K562 (cell line): ENCODE data around the gene NTN3. TPM values are rescaled to one million over a fixed set of nuclear protein-coding genes. Genes with fewer than 3 reads are reported as not detected.

Source experiments
- ATAC-seq: fragments of 200-7000 bp; cut with Tn5 transposase; 3 replicates; pipeline ENCODE4 v1.9.1; 2020; ENCODE audit warnings: moderate library complexity
- BruUV-seq: library from RNA; stranded (reverse); fragments of 400-500 nt; replicated peaks from 2 replicates; lab custom pipeline; 2021; lab: Mats Ljungman, UMichigan
- CTCF ChIA-PET: fragments of 300-600 bp; formaldehyde crosslinking; extraction: SDS; loops from one replicate; lab custom pipeline; 2021; ENCODE audit warnings: low intra/inter-chr PET ratio; lab: Yijun Ruan, JAX
- POLR2A ChIA-PET: fragments of 300-600, 350-650 bp; sonication (Branson Sonifier 250); formaldehyde crosslinking; extraction: SDS; loops from one replicate; lab custom pipeline; 2021; ENCODE audit warnings: antibody characterized with exemption, inconsistent platforms; lab: Yijun Ruan, JAX
- DNase-seq, 4 experiments: peaks; one replicate each; pipeline versions ENCODE4 v3.0.0 to v3.0.0-alpha.2; 2011 to 2018; ENCODE audit warnings: low spot score in 3 of 4, mixed read lengths in 3 of 4; ENCODE audit errors: extremely low read depth in 1 of 4
- FAIRE-seq: peaks from 2 replicates; lab custom pipeline; 2011; peaks lifted over from hg19 to GRCh38; lab: Jason Lieb, UNC
- H2AFZ ChIP-seq: 2 replicates; pipeline ENCODE4 v1.6.0; 2011; ENCODE audit warnings: low read depth, low read length, control low read depth, inconsistent platforms
- H3K27ac ChIP-seq: fragments of 200-600 bp; 3 replicates; pipeline ENCODE4 v1.8.0; 2011; ENCODE audit warnings: low read depth, mild to moderate bottlenecking, control low read depth, inconsistent platforms, low read length, moderate library complexity, mixed read lengths; ENCODE audit errors: extremely low read depth
- H3K27me3 ChIP-seq, 2 experiments: fragments of 300-600 bp in 1 of 2; 2 replicates in 1 of 2; 3 replicates in 1 of 2; pipeline versions ENCODE4 v1.6.0 to v1.8.0; 2011; ENCODE audit warnings: inconsistent platforms in 2 of 2, low read length in 2 of 2, mild to moderate bottlenecking in 1 of 2, mixed read lengths in 1 of 2, moderate library complexity in 1 of 2; ENCODE audit not compliant: control insufficient read depth in 2 of 2, insufficient read depth in 2 of 2
- H3K36me3 ChIP-seq: fragments of 300-600 bp; 3 replicates; pipeline ENCODE4 v1.8.0; 2011; ENCODE audit warnings: mild to moderate bottlenecking, low read length, inconsistent platforms; ENCODE audit not compliant: control insufficient read depth, insufficient read depth
- H3K4me1 ChIP-seq, 2 experiments: fragments of 200-600 bp in 1 of 2; replicated peaks in 1 of 2; 2 replicates in 1 of 2; 3 replicates in 1 of 2; pipeline versions ENCODE4 v1.5.1 to v1.8.0; 2011; ENCODE audit warnings: inconsistent platforms in 2 of 2, low read length in 2 of 2, mild to moderate bottlenecking in 1 of 2, mixed read lengths in 1 of 2, moderate library complexity in 1 of 2; ENCODE audit not compliant: control insufficient read depth in 2 of 2, insufficient read depth in 2 of 2
- H3K4me2 ChIP-seq: 2 replicates; pipeline ENCODE4 v1.6.1; 2011; ENCODE audit warnings: low read length, control low read depth, inconsistent platforms, mixed read lengths; ENCODE audit not compliant: insufficient read depth
- H3K4me3 ChIP-seq: fragments of 200-600 bp; sonication (generic), shearing (Covaris generic); 2 replicates; pipeline ENCODE4 v1.5.1; 2016; ENCODE audit warnings: control low read depth, inconsistent platforms
- H3K79me2 ChIP-seq: fragments of 200-600 bp; 3 replicates; pipeline ENCODE4 v1.8.0; 2011; ENCODE audit warnings: low read length, inconsistent platforms; ENCODE audit not compliant: control insufficient read depth, insufficient read depth
- H3K9ac ChIP-seq, 2 experiments: 2 replicates each; pipeline versions ENCODE4 v1.6.0 to v1.6.1; 2011; ENCODE audit warnings: low read depth in 2 of 2, low read length in 2 of 2, control low read depth in 1 of 2, inconsistent platforms in 1 of 2, mild to moderate bottlenecking in 1 of 2, mixed read lengths in 1 of 2; ENCODE audit not compliant: insufficient read depth in 1 of 2
- H3K9me1 ChIP-seq: one replicate; pipeline ENCODE4 v1.6.0; 2011; ENCODE audit warnings: inconsistent platforms, mild to moderate bottlenecking, low read length, moderate library complexity; ENCODE audit not compliant: control insufficient read depth, insufficient read depth
- H3K9me3 ChIP-seq: replicated peaks from 2 replicates; pipeline ENCODE4 v1.5.1; 2011; ENCODE audit warnings: low read depth, low read length, inconsistent platforms; ENCODE audit not compliant: control insufficient read depth, insufficient read depth
- H4K20me1 ChIP-seq: replicated peaks from 2 replicates; pipeline ENCODE4 v1.6.1; 2011; ENCODE audit warnings: low read length, inconsistent platforms, mixed read lengths; ENCODE audit not compliant: control insufficient read depth, insufficient read depth
- CREB1 ChIP-seq, 2 experiments: sonication (generic) in 1 of 2; formaldehyde crosslinking in 1 of 2; IDR thresholded peaks; 2 replicates each; pipeline versions ENCODE4 v1.6.1 to v1.8.0; 2012 to 2022; ENCODE audit warnings: inconsistent platforms in 1 of 2, mild to moderate bottlenecking in 1 of 2, missing genetic modification reagents in 1 of 2, moderate library complexity in 1 of 2
- ZNF217 ChIP-seq: sonication (generic); formaldehyde crosslinking; IDR thresholded peaks from 2 replicates; pipeline ENCODE4 v1.8.0; 2022; ENCODE audit warnings: mild to moderate bottlenecking, missing genetic modification reagents
- ZNF311 ChIP-seq: fragments of 250-450 bp; sonication (Bioruptor Pico); IDR thresholded peaks from 2 replicates; pipeline ENCODE4 v1.4.0; 2020; ENCODE audit warnings: mild to moderate bottlenecking, moderate library complexity
- ZNF707 ChIP-seq: fragments of 250-450 bp; sonication (Bioruptor Pico); conservative IDR thresholded peaks from 2 replicates; pipeline ENCODE4 v1.8.0; 2022; ENCODE audit warnings: inconsistent platforms, mild to moderate bottlenecking, moderate library complexity
- WGBS: fragments of 100-300 bp; shearing (Covaris generic); methylation state at CpG from one replicate; pipeline ENCODE4 v1.1.6; 2016; ENCODE audit warnings: low coverage, mixed read lengths; ENCODE audit not compliant: insufficient coverage; ENCODE audit errors: missing lambda C conversion rate; 5-methylcytosine and 5-hydroxymethylcytosine counted together
- in situ Hi-C: fragments of 300-500 bp; cut with MboI; formaldehyde crosslinking; loops from 4 replicates; pipeline ENCODE4 v1.15.0; 2018; ENCODE audit warnings: inconsistent platforms, mixed read lengths
- intact Hi-C: fragments of 100-400 bp; cut with micrococcal nuclease; formaldehyde crosslinking; loops from 2 replicates; pipeline ENCODE4 v1.14.2; 2022
- polyA plus RNA-seq, 8 experiments: library from polyadenylated mRNA; depleted of rRNA in 4 of 8; stranded (reverse) in 5 of 8; unstranded in 3 of 8; fragments of >200 nt; fragmentation: Nextera tagmentation in 2 of 8; fragmentation: Illumina TruSeq in 1 of 8; extraction: Ambion mirVana in 2 of 8; extraction: Trizol in 1 of 8; gene quantifications; 2 replicates each; pipeline versions ENCODE4 v1.2.1 to v1.2.3, GENCODE V29; 2011 to 2014; ENCODE audit warnings: inconsistent platforms in 1 of 8, missing spikeins in 1 of 8
- total RNA-seq, 7 experiments: library from RNA; depleted of rRNA in 6 of 7; stranded (reverse); fragments of >200 nt in 6 of 7; fragmentation: Illumina TruSeq in 2 of 7; extraction: Trizol in 2 of 7; gene quantifications; 2 replicates each; pipeline versions ENCODE4 v1.2.1 to v1.2.3, GENCODE V29; 2011 to 2021; ENCODE audit warnings: low replicate concordance in 1 of 7
- TF ChIP-seq, protein P1 (sequence below): sonication (generic); formaldehyde crosslinking; IDR thresholded peaks from 2 replicates; pipeline ENCODE4 v1.5.0; 2020; ENCODE audit warnings: missing genetic modification reagents

NTN3 gene
- total and polyA plus RNA-seq, 9 of the 15 experiments (the other 6 are each of a cell fraction or from before 2014, with no cell fraction given), result not detected

DNA sequence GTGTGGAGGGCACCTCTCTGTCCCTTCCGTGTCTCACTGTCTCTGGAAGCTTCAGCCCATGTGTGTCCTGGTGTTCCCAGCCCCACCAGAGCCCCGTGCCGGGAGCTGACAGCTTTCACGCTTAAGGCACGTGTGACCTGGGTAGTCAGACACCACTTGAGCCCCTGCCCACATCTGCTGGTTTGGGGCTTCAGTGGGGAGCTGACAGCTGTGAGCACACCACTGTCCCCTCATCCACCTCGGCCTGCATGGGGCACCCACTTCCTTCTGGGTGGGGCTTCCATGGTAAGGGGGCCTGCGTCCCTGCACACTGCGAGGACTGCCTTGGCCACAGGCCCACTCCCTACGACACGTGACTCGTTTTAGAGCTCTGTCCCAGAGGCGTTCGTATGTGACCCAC, 13.8 kb upstream of the NTN3 start:
- Histone ChIP-seq H3K4me2 (no peak overlapping the region), H3K9me3 (no peaks in the 10 kb centered on the region), H3K4me3 (no peak overlapping the region), H3K9me1 (peaks cover 6% of the 10 kb centered on the region), H3K4me1 (peaks cover 10 to 74% of the 10 kb centered on the region in 2 experiments; a peak in 4 of 5 replicates), H3K9ac (peak overlapping the region in 1 of 2 experiments; percentile 75; a peak in 2 of 4 replicates), H3K36me3 (peaks cover 80% of the 10 kb centered on the region; the same call in 2 of the 3 replicates), H2AFZ (no peak overlapping the region), H3K27ac (no peak overlapping the region), H4K20me1 (no peaks in the 10 kb centered on the region; the same call in 1 of the 2 replicates), H3K27me3 (no peaks in the 10 kb centered on the region), H3K79me2 (peaks cover 16% of the 10 kb centered on the region)
- ATAC-seq (no peak), FAIRE-seq (no peak), DNase-seq (no peak)
- ChIA-PET POLR2A (interaction anchor here (0.7 to 2.0 kb wide), 3 partner anchors 12 to 55 kb away, joined by 3 to 10 read pairs (median 3); no protein-coding TSS in a partner anchor), CTCF (no interaction called here)
- 74% methylated on average over 13 of the region's 13 CpGs for WGBS
- intact Hi-C loops (no loop called here), in situ Hi-C loops (no loop called here)
- TF ChIP-seq ZNF707 (CRISPR knock-in tag) (no peak), ZNF311 (CRISPR knock-in tag) (no peak), CREB1 (IDR thresholded peaks at IDR 0.05) (no peak), CREB1 (CRISPR knock-in tag; IDR thresholded peaks at IDR 0.05) (no peak), ZNF217 (CRISPR knock-in tag) (no peak)
- TF ChIP-seq, protein P1, sequence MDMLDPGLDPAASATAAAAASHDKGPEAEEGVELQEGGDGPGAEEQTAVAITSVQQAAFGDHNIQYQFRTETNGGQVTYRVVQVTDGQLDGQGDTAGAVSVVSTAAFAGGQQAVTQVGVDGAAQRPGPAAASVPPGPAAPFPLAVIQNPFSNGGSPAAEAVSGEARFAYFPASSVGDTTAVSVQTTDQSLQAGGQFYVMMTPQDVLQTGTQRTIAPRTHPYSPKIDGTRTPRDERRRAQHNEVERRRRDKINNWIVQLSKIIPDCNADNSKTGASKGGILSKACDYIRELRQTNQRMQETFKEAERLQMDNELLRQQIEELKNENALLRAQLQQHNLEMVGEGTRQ, result peak; percentile 25; the same call in 1 of the 2 replicates
- BruUV-seq, result no TSS peak
